Upper lobe of left lung (tissue), 6 donors: Measurements from ENCODE around the gene SEMA4C. TPM values are rescaled to one million over a fixed set of nuclear protein-coding genes. Genes with fewer than 3 reads are reported as not detected.

Experiments
- ATAC-seq, 2 donors: fragments of 200-7000 bp; cut with Tn5 transposase; one replicate each; pipeline ENCODE4 v1.9.1; 2022; ENCODE audit warnings: mild to moderate bottlenecking in 2 of 2, moderate library complexity in 2 of 2; ENCODE audit not compliant: low FRiP score in 2 of 2
- DNase-seq, 2 donors: peaks; one replicate each; pipeline ENCODE4 v3.0.0-alpha.2; 2019 to 2020
- H3K27ac ChIP-seq, 4 donors: fragments of 200-600 bp; sonication (generic); one replicate each; pipeline ENCODE4 v1.5.1; 2016 to 2019
- H3K27me3 ChIP-seq, 4 donors: fragments of 200-600 bp; sonication (generic); one replicate each; pipeline ENCODE4 v1.5.1; 2017 to 2019
- H3K36me3 ChIP-seq, 4 donors: fragments of 200-600 bp; sonication (generic); one replicate each; pipeline ENCODE4 v1.5.1; 2016 to 2019
- H3K4me1 ChIP-seq, 4 donors: fragments of 200-600 bp; sonication (generic); one replicate each; pipeline ENCODE4 v1.5.1; 2018 to 2019
- H3K4me3 ChIP-seq, 4 donors: fragments of 200-600 bp; sonication (generic); one replicate each; pipeline ENCODE4 v1.5.1; 2017 to 2019; ENCODE audit warnings: mild to moderate bottlenecking in 2 of 4, moderate library complexity in 1 of 4
- H3K9me3 ChIP-seq, 4 donors: fragments of 200-600 bp; sonication (generic); one replicate each; pipeline ENCODE4 v1.5.1; 2018 to 2019
- CTCF ChIP-seq, 6 experiments: fragments of 450-650 bp in 4 of 6; fragments of 200-600 bp in 2 of 6; sonication (generic) in 2 of 6; IDR thresholded peaks; one replicate each; pipeline ENCODE4 v1.5.1; 2016 to 2019; ENCODE audit warnings: antibody characterized with exemption in 6 of 6
- EP300 ChIP-seq, 4 donors: sonication (generic); formaldehyde crosslinking; IDR thresholded peaks; one replicate each; pipeline ENCODE4 v1.5.1; 2017; ENCODE audit warnings: antibody characterized with exemption in 4 of 4, control low read depth in 2 of 4
- POLR2A ChIP-seq, 4 donors: fragments of 450-650 bp; IDR thresholded peaks; one replicate each; pipeline ENCODE4 v1.5.1; 2016 to 2017; ENCODE audit warnings: antibody characterized with exemption in 4 of 4, mild to moderate bottlenecking in 2 of 4
- POLR2AphosphoS5 ChIP-seq, 2 donors: sonication (generic); formaldehyde crosslinking; IDR thresholded peaks; one replicate each; pipeline ENCODE4 v1.5.1; 2017; ENCODE audit warnings: antibody characterized with exemption in 2 of 2
- WGBS, 2 donors: methylation state at CpG; one replicate each; pipeline ENCODE4 v1.1.5; 2017 to 2018; 5-methylcytosine and 5-hydroxymethylcytosine counted together
- total RNA-seq, 6 donors: library from RNA; depleted of rRNA in 4 of 6; stranded (reverse); fragments of >200 nt in 4 of 6; gene quantifications; one replicate each; pipeline versions ENCODE4 v1.1.0 to v1.2.1, GENCODE V29; 2016 to 2021
- donor health status: DM: no; HTN: no; CAD: no; lungs with moderate emphysema.
- donor health status: DM: no; HTN: yes; CAD: no; lungs with severe emphysema.

The SEMA4C gene
- total RNA-seq, 6 donors from 2014 or later = 14.0 to 43.6 (median 24.2) TPM

GRCh38 chr2:96898135-96898505, 28.2 kb upstream of the SEMA4C start:
- no peak overlapping the region for H3K4me3 ChIP-seq
- DNase-seq (peak in 1 of 2 donors; percentile 88), ATAC-seq (peak in 1 of 2 donors; percentile 56)
- TF ChIP-seq EP300 (IDR thresholded peaks at IDR 0.05) (no peak), POLR2A (IDR thresholded peaks at IDR 0.05) (no peak), CTCF (IDR thresholded peaks at IDR 0.05) (no peak), POLR2AphosphoS5 (IDR thresholded peaks at IDR 0.05) (no peak)
- 74 to 80% methylated on average over 8 of the region's 8 CpGs for WGBS, 2 donors
- H3K27ac ChIP-seq = no peak overlapping the region
- H3K27me3 ChIP-seq = no peaks in the 10 kb centered on the region
- H3K4me1 ChIP-seq = peaks cover 0 to 32% (median 17%) of the 10 kb centered on the region in 4 donors
- no peaks in the 10 kb centered on the region for H3K9me3 ChIP-seq
- no peaks in the 10 kb centered on the region for H3K36me3 ChIP-seq

- Histone ChIP-seq H3K4me1 (peaks cover 0 to 32% (median 17%) of the 10 kb centered on the region in 4 donors), H3K9me3 (no peaks in the 10 kb centered on the region), H3K36me3 (no peaks in the 10 kb centered on the region), H3K27ac (no peak overlapping the region), H3K4me3 (no peak overlapping the region), H3K27me3 (no peaks in the 10 kb centered on the region)
- ATAC-seq (no peak), DNase-seq (no peak)
- TF ChIP-seq POLR2AphosphoS5 (IDR thresholded peaks at IDR 0.05) = no peak
- TF ChIP-seq POLR2A (IDR thresholded peaks at IDR 0.05) = no peak
- TF ChIP-seq EP300 (IDR thresholded peaks at IDR 0.05) = no peak
- no peak for TF ChIP-seq CTCF (IDR thresholded peaks at IDR 0.05)
- 66 to 75% methylated on average over 11 of the region's 11 CpGs for WGBS, 2 donors
Observed at GRCh38 chr2:96897491-96898134, 27.7 kb upstream of the SEMA4C start.

DNA sequence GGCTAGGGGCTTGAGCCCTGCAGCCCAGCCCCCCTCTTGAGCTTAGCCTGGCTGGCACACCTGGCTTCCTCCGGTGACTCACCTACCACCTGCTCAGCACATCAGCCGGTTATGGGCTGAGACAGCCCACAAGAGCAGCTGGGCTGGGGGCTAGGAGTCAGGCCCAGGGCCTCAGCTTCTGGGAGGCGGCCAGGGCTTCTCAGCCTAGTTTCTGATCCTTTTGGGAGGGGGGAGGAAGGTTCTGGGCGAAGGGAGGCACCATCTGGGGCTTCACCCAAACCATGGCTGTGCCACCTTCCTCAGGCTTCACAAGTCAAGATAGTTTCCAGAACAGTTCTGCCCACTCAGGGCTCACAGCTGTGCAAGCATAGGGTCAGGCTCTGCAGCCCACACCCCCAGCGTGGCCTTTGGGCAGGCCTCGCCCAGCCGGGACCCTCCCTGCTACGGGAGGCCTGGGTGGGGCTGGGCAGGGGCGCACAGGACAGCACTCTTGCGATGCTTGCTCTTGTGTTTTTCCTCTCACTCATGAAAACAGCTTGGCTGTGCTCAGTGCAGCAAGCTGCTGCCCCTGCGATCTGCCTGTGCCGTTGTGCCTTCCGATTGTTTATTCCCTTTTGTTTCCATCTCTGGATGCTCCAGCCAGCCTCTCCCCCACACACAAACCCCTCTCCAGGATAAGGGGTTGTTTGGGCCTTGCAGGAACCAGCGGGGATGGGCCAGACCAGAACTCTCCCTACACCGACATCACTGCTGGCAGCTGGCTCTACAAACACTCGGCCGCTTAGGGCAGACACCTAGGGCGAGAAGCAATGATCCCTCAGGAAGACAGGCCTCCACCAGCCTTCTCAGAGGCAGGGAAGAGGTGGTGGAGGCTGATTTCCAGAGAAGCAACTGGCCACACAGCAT, 26.1 kb upstream of the SEMA4C start:
- no peaks in the 10 kb centered on the region for H3K27me3 ChIP-seq
- peak in 1 of 2 donors; percentile 32 for ATAC-seq
- H3K9me3 ChIP-seq = no peaks in the 10 kb centered on the region
- H3K27ac ChIP-seq = peak overlapping the region in 1 of 4 donors; percentile 35
- 61 to 77% methylated on average over 14 to 18 of the region's 18 CpGs for whole genome bisulfite sequencing, 2 donors
- H3K4me3 ChIP-seq = no peak overlapping the region
- no peaks in the 10 kb centered on the region for H3K36me3 ChIP-seq
- peak; percentile 53 to 57 for DNase-seq
- TF ChIP-seq POLR2A (IDR thresholded peaks at IDR 0.05) (no peak), EP300 (IDR thresholded peaks at IDR 0.05) (no peak), CTCF (IDR thresholded peaks at IDR 0.05) (no peak), POLR2AphosphoS5 (IDR thresholded peaks at IDR 0.05) (no peak)
- peaks cover 13 to 45% (median 29%) of the 10 kb centered on the region in 4 donors for H3K4me1 ChIP-seq

GRCh38 chr2:96895032-96895745, 25.3 kb upstream of the SEMA4C start:
- Histone ChIP-seq H3K9me3 (no peaks in the 10 kb centered on the region), H3K4me1 (peaks cover 18 to 53% (median 36%) of the 10 kb centered on the region in 4 donors), H3K4me3 (no peak overlapping the region), H3K36me3 (no peaks in the 10 kb centered on the region), H3K27me3 (no peaks in the 10 kb centered on the region), H3K27ac (peak overlapping the region in 1 of 4 donors; percentile 35)
- 76 to 93% methylated on average over 9 to 10 of the region's 10 CpGs for WGBS, 2 donors
- DNase-seq = peak in 1 of 2 donors; percentile 61
- peak in 1 of 2 donors; percentile 41 for ATAC-seq
- TF ChIP-seq POLR2A (IDR thresholded peaks at IDR 0.05) (no peak), POLR2AphosphoS5 (IDR thresholded peaks at IDR 0.05) (no peak), CTCF (IDR thresholded peaks at IDR 0.05) (no peak), EP300 (IDR thresholded peaks at IDR 0.05) (no peak)
